ENCODE results near the gene OLFML2B.

GRCh38 chr1:162025541-162025940 lies 1.9 kb upstream of the OLFML2B start:
- TF ChIP-seq CTCF (IDR thresholded peaks at IDR 0.05; ENCODE audit: low read depth, low read length, poor library complexity, severe bottlenecking) = no peak
- no peak for TF ChIP-seq EZH2phosphoT487 (IDR thresholded peaks at IDR 0.05; ENCODE audit: borderline replicate concordance, low read length)
